Testis (tissue), 2 donors: Measurements from ENCODE around the gene PCDHGA2.

Source experiments
- CTCF ChIP-seq, 3 experiments: fragments of 450-650 bp in 2 of 3; fragments of 200-600 bp in 1 of 3; sonication (generic) in 1 of 3; IDR thresholded peaks; one replicate each; pipeline ENCODE4 v1.5.1; 2016 to 2019; ENCODE audit warnings: antibody characterized with exemption in 3 of 3, mild to moderate bottlenecking in 2 of 3, moderate library complexity in 1 of 3
- POLR2A ChIP-seq: fragments of 450-650 bp; IDR thresholded peaks from one replicate; pipeline ENCODE4 v1.6.1; 2017; ENCODE audit warnings: antibody characterized with exemption, mild to moderate bottlenecking, moderate library complexity

- no peak for TF ChIP-seq CTCF (IDR thresholded peaks at IDR 0.05)
- no peak for TF ChIP-seq POLR2A
Measured at GRCh38 chr5:141360685-141361084, 22.1 kb downstream of the PCDHGA2 start.
